ENCODE measurements around the gene RGS7.
"Not testable (repeated sequence)": the region's sequence is repeated elsewhere in the genome, so short reads cannot be mapped to it uniquely, and the experiment has no call there.

Gene RGS7

GRCh38 chr1:241143765-241144442 is 213.1 kb downstream of the RGS7 start:
- DNase-seq (ENCODE audit: extremely low read depth in 1 of 2, low read depth in 1 of 2): no peak

- no peak for DNase-seq (ENCODE audit: extremely low read depth in 1 of 2, low read depth in 1 of 2)
Observed at GRCh38 chr1:241142493-241142892, 214.5 kb downstream of the RGS7 start.

GRCh38 chr1:241141646-241142045 is 215.4 kb downstream of the RGS7 start:
- not testable (repeated sequence) for DNase-seq (ENCODE audit: extremely low read depth in 1 of 2, low read depth in 1 of 2)

- no peak for DNase-seq (ENCODE audit: extremely low read depth in 1 of 2, low read depth in 1 of 2)
Observed at GRCh38 chr1:241140670-241141069, 216.3 kb downstream of the RGS7 start.

- DNase-seq (ENCODE audit: extremely low read depth in 1 of 2, low read depth in 1 of 2): no peak
Observed at GRCh38 chr1:241139047-241139446, 218.0 kb downstream of the RGS7 start.

GRCh38 chr1:241138248-241138647 is 218.8 kb downstream of the RGS7 start:
- no peak for DNase-seq (ENCODE audit: extremely low read depth in 1 of 2, low read depth in 1 of 2)

GRCh38 chr1:241136389-241136788 is 220.6 kb downstream of the RGS7 start:
- no peak for DNase-seq (ENCODE audit: extremely low read depth in 1 of 2, low read depth in 1 of 2)

- DNase-seq (ENCODE audit: extremely low read depth in 1 of 2, low read depth in 1 of 2): no peak
Observed at GRCh38 chr1:241131636-241132194, 225.3 kb downstream of the RGS7 start.

- no peak for DNase-seq (ENCODE audit: extremely low read depth in 1 of 2, low read depth in 1 of 2)
Observed at GRCh38 chr1:241130881-241131280, 226.1 kb downstream of the RGS7 start.

GRCh38 chr1:241129207-241129960 is 227.6 kb downstream of the RGS7 start:
- DNase-seq (ENCODE audit: extremely low read depth in 1 of 2, low read depth in 1 of 2): no peak

- no peak for DNase-seq (ENCODE audit: extremely low read depth in 1 of 2, low read depth in 1 of 2)
Observed at GRCh38 chr1:241125286-241125685, 231.7 kb downstream of the RGS7 start.

- DNase-seq (ENCODE audit: extremely low read depth in 1 of 2, low read depth in 1 of 2): no peak
Observed at GRCh38 chr1:241118049-241118448, 239.0 kb downstream of the RGS7 start.

GRCh38 chr1:241115784-241116183 is 241.2 kb downstream of the RGS7 start:
- no peak for DNase-seq (ENCODE audit: extremely low read depth in 1 of 2, low read depth in 1 of 2)

GRCh38 chr1:241114699-241115233 is 242.2 kb downstream of the RGS7 start:
- DNase-seq (ENCODE audit: extremely low read depth in 1 of 2, low read depth in 1 of 2): no peak

- no peak for DNase-seq (ENCODE audit: extremely low read depth in 1 of 2, low read depth in 1 of 2)
Observed at GRCh38 chr1:241113557-241113956, 243.4 kb downstream of the RGS7 start.

GRCh38 chr1:241109039-241109438 is 248.0 kb downstream of the RGS7 start:
- DNase-seq (ENCODE audit: extremely low read depth in 1 of 2, low read depth in 1 of 2): no peak

GRCh38 chr1:241105147-241105546 is 251.9 kb downstream of the RGS7 start:
- no peak for DNase-seq (ENCODE audit: extremely low read depth in 1 of 2, low read depth in 1 of 2)

GRCh38 chr1:241102664-241103063 is 254.3 kb downstream of the RGS7 start:
- DNase-seq (ENCODE audit: extremely low read depth in 1 of 2, low read depth in 1 of 2): no peak

- no peak for DNase-seq (ENCODE audit: extremely low read depth in 1 of 2, low read depth in 1 of 2)
Observed at GRCh38 chr1:241101622-241102021, 255.4 kb downstream of the RGS7 start.

- DNase-seq (ENCODE audit: extremely low read depth in 1 of 2, low read depth in 1 of 2): no peak
Observed at GRCh38 chr1:241097479-241097878, 259.5 kb downstream of the RGS7 start.

GRCh38 chr1:241096982-241097381 is 260.0 kb downstream of the RGS7 start:
- DNase-seq (ENCODE audit: extremely low read depth in 1 of 2, low read depth in 1 of 2): no peak

- DNase-seq (ENCODE audit: extremely low read depth in 1 of 2, low read depth in 1 of 2): no peak
Observed at GRCh38 chr1:241095847-241096246, 261.2 kb downstream of the RGS7 start.
